Retinal pigment epithelial cell (primary cell): ENCODE data around the gene IFI27L1.
"Not testable (repeated sequence)": the region's sequence is repeated elsewhere in the genome, so short reads cannot be mapped to it uniquely, and the experiment has no call there.

ENCODE experiments used
- DNase-seq: peaks from one replicate; pipeline ENCODE4 v3.0.0-alpha.2; 2010; ENCODE audit warnings: low read depth
- H3K4me3 ChIP-seq: 2 replicates; pipeline ENCODE4 v1.5.1; 2011; ENCODE audit warnings: mild to moderate bottlenecking, low read length, control low read depth, moderate library complexity
- CTCF ChIP-seq: conservative IDR thresholded peaks from 2 replicates; pipeline ENCODE4 v1.5.1; 2011; ENCODE audit warnings: low read depth, low read length, control low read depth, inconsistent platforms

Gene IFI27L1

GRCh38 chr14:94062344-94062940, 18.7 kb upstream of the IFI27L1 start:
- TF ChIP-seq CTCF: no peak
- no peak overlapping the region for H3K4me3 ChIP-seq
- no peak for DNase-seq

GRCh38 chr14:94066089-94066676, 14.9 kb upstream of the IFI27L1 start:
- peak; percentile 79 for DNase-seq
- peak overlapping the region; percentile 15 for H3K4me3 ChIP-seq
- no peak for TF ChIP-seq CTCF

- DNase-seq: not testable (repeated sequence)
These were observed 9.0 kb upstream of the IFI27L1 start for GRCh38 chr14:94072076-94072475.

GRCh38 chr14:94074534-94074933, 6.6 kb upstream of the IFI27L1 start:
- TF ChIP-seq CTCF: no peak

More at GRCh38 chr14:94072076-94072475, 9.0 kb upstream of the IFI27L1 start:
- not testable (repeated sequence) for H3K4me3 ChIP-seq

GRCh38 chr14:94075008-94075407, 6.1 kb upstream of the IFI27L1 start:
- no peak for TF ChIP-seq CTCF
- no peak for DNase-seq
- no peak overlapping the region for H3K4me3 ChIP-seq

More at GRCh38 chr14:94074534-94074933, 6.6 kb upstream of the IFI27L1 start:
- no peak for DNase-seq
- no peak overlapping the region for H3K4me3 ChIP-seq

GRCh38 chr14:94077111-94077821, 3.8 kb upstream of the IFI27L1 start:
- H3K4me3 ChIP-seq: peak overlapping the region; percentile 18
- no peak for TF ChIP-seq CTCF

GRCh38 chr14:94077823-94078222, 3.3 kb upstream of the IFI27L1 start:
- no peak for DNase-seq
- H3K4me3 ChIP-seq: no peak overlapping the region
- TF ChIP-seq CTCF: no peak

More at GRCh38 chr14:94077111-94077821, 3.8 kb upstream of the IFI27L1 start:
- DNase-seq: no peak
